HepG2 (cell line): ENCODE data around the gene NYNRIN. TPM values are rescaled to one million over a fixed set of nuclear protein-coding genes. Genes with fewer than 3 reads are reported as not detected.
A peak's percentile ranks its signal among the peaks of the same experiment; 100 is the strongest.

ENCODE experiments used
- ARNT ChIP-seq: fragments of 450-650 bp; IDR thresholded peaks from 2 replicates; pipeline ENCODE4 v1.6.1; 2017
- HOXA5 ChIP-seq: sonication (generic); formaldehyde crosslinking; IDR thresholded peaks from 2 replicates; pipeline ENCODE4 v1.4.0; 2020; ENCODE audit warnings: missing genetic modification reagents
- MZF1 ChIP-seq: sonication (generic); formaldehyde crosslinking; IDR thresholded peaks from 2 replicates; pipeline ENCODE4 v1.8.1; 2023; ENCODE audit warnings: mild to moderate bottlenecking, missing genetic modification reagents, borderline replicate concordance
- NFIC ChIP-seq: IDR thresholded peaks from 2 replicates; pipeline ENCODE4 v1.6.1; 2012; ENCODE audit warnings: mild to moderate bottlenecking, low read length, inconsistent platforms
- PHF20 ChIP-seq: sonication (generic); formaldehyde crosslinking; IDR thresholded peaks from 2 replicates; pipeline ENCODE4 v1.5.0; 2020; ENCODE audit warnings: mild to moderate bottlenecking, missing genetic modification reagents
- RFX1 ChIP-seq: fragments of 450-650 bp; IDR thresholded peaks from 2 replicates; pipeline ENCODE4 v1.6.1; 2017
- SMARCE1 ChIP-seq: fragments of 450-650 bp; IDR thresholded peaks from 2 replicates; pipeline ENCODE4 v1.6.1; 2017; ENCODE audit warnings: borderline replicate concordance
- SMYD3 ChIP-seq: sonication (generic); formaldehyde crosslinking; IDR thresholded peaks from 2 replicates; pipeline ENCODE4 v1.8.1; 2023; ENCODE audit warnings: mild to moderate bottlenecking, missing genetic modification reagents
- ZBTB38 ChIP-seq: sonication (generic); formaldehyde crosslinking; IDR thresholded peaks from 2 replicates; pipeline ENCODE4 v1.5.1; 2020; ENCODE audit warnings: mild to moderate bottlenecking, missing genetic modification reagents
- ZFX ChIP-seq: sonication (generic); formaldehyde crosslinking; IDR thresholded peaks from 2 replicates; pipeline ENCODE4 v1.4.0; 2020; ENCODE audit warnings: mild to moderate bottlenecking, low read depth, missing genetic modification reagents, moderate library complexity
- ZNF317 ChIP-seq: sonication (generic); formaldehyde crosslinking; IDR thresholded peaks from 2 replicates; pipeline ENCODE4 v1.5.0; 2020; ENCODE audit warnings: mild to moderate bottlenecking, missing genetic modification reagents
- ZNF33A ChIP-seq: sonication (generic); formaldehyde crosslinking; IDR thresholded peaks from 2 replicates; pipeline ENCODE4 v1.5.1; 2020; ENCODE audit warnings: missing genetic modification reagents, mild to moderate bottlenecking, moderate library complexity, borderline replicate concordance
- ZNF430 ChIP-seq: sonication (generic); formaldehyde crosslinking; IDR thresholded peaks from 2 replicates; pipeline ENCODE4 v1.9.0; 2021; ENCODE audit warnings: mild to moderate bottlenecking, missing genetic modification reagents
- ZNF598 ChIP-seq: sonication (generic); formaldehyde crosslinking; IDR thresholded peaks from 2 replicates; pipeline ENCODE4 v1.5.1; 2020; ENCODE audit warnings: mild to moderate bottlenecking, missing genetic modification reagents, borderline replicate concordance
- ZNF781 ChIP-seq: sonication (generic); formaldehyde crosslinking; IDR thresholded peaks from 2 replicates; pipeline ENCODE4 v1.5.1; 2020; ENCODE audit warnings: borderline replicate concordance, mild to moderate bottlenecking, missing genetic modification reagents; ENCODE audit errors: not compliant biosample characterization
- ZSCAN22 ChIP-seq: sonication (generic); formaldehyde crosslinking; IDR thresholded peaks from 2 replicates; pipeline ENCODE4 v1.4.0; 2020; ENCODE audit warnings: mild to moderate bottlenecking, missing genetic modification reagents
- ZSCAN25 ChIP-seq: sonication (generic); formaldehyde crosslinking; IDR thresholded peaks from 2 replicates; pipeline ENCODE4 v1.8.0; 2022; ENCODE audit warnings: mild to moderate bottlenecking, missing genetic modification reagents
- polyA plus RNA-seq, 8 experiments: library from polyadenylated mRNA; depleted of rRNA in 3 of 8; stranded (reverse) in 7 of 8; unstranded in 1 of 8; fragments of >200 nt; fragmentation: Illumina TruSeq in 4 of 8; extraction: Trizol in 4 of 8; gene quantifications; 2 replicates each; pipeline versions ENCODE4 v1.2.1 to v1.2.3, GENCODE V29; 2011 to 2016; ENCODE audit warnings: low read depth in 4 of 8, missing spikeins in 1 of 8, mixed read lengths in 1 of 8; ENCODE audit not compliant: insufficient read depth in 1 of 8
- total RNA-seq, 5 experiments: library from RNA; depleted of rRNA; stranded (reverse); fragments of >200 nt; fragmentation: Illumina TruSeq; extraction: Trizol; gene quantifications; 2 replicates each; pipeline ENCODE4 v1.2.3, GENCODE V29; 2016; ENCODE audit warnings: low read depth in 1 of 5
- TF ChIP-seq, protein P1 (sequence below): sonication (generic); formaldehyde crosslinking; IDR thresholded peaks from 2 replicates; pipeline ENCODE4 v1.8.1; 2022; ENCODE audit warnings: low read depth, mild to moderate bottlenecking, missing genetic modification reagents
- TF ChIP-seq, protein P2 (sequence below): sonication (generic); formaldehyde crosslinking; IDR thresholded peaks from 2 replicates; pipeline ENCODE4 v1.5.0; 2020; ENCODE audit warnings: mild to moderate bottlenecking, missing genetic modification reagents, borderline replicate concordance
- TF ChIP-seq, protein P3 (sequence below): sonication (generic); formaldehyde crosslinking; IDR thresholded peaks from 2 replicates; pipeline ENCODE4 v1.4.0; 2020; ENCODE audit warnings: missing genetic modification reagents, mild to moderate bottlenecking, borderline replicate concordance
- TF ChIP-seq, protein P4 (sequence below): IDR thresholded peaks from 2 replicates; pipeline ENCODE4 v1.6.1; 2016; ENCODE audit warnings: control low read depth

NYNRIN gene
- total and polyA plus RNA-seq, 2 of the 13 experiments (the other 11 are each of a cell fraction or from before 2014, with no cell fraction given): 0.63 to 1.1 TPM

DNA sequence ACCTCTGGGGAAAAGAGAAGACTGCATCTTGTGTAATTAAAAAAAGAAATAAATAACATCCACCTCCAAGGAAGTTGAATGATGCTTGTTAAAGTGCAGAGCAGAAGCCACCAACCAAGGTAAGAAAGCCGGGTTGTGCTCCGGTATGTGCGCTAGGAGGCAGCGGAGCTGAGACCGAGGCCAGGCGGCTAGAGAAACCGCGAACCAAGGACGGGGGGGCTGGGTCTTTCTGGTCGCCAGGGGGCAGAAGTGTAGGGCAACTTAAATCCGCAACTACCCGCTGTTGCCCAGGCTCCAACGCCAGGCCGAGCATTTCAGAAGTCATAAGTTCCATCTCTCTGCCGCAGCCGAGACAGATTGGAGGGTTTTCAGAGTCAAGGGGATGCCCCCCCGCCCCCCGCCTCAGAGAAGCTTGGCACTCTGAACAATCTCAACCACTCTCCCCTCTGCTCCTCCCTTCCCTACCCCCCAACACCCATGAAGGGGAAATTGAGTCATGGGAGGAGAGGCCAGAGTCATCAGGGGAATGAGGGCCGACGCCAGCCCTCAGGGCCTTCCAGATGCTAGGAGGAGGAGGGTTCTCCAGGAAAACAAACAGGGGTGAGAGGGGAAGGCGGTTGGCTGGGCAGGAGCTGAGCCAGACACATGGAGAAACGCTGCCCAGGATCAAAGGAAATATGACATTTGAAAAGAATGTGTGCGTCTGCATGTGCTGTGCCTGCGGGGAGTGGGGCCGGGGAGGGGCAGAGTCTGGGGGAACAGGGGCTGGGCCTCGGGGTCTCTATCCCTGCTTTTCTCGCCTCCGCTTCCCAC, 33.0 kb upstream of the NYNRIN start (continued):
- no peak for TF ChIP-seq NFIC
- TF ChIP-seq ZNF781: peak; percentile 24
- TF ChIP-seq ARNT: no peak
- TF ChIP-seq, protein P1, sequence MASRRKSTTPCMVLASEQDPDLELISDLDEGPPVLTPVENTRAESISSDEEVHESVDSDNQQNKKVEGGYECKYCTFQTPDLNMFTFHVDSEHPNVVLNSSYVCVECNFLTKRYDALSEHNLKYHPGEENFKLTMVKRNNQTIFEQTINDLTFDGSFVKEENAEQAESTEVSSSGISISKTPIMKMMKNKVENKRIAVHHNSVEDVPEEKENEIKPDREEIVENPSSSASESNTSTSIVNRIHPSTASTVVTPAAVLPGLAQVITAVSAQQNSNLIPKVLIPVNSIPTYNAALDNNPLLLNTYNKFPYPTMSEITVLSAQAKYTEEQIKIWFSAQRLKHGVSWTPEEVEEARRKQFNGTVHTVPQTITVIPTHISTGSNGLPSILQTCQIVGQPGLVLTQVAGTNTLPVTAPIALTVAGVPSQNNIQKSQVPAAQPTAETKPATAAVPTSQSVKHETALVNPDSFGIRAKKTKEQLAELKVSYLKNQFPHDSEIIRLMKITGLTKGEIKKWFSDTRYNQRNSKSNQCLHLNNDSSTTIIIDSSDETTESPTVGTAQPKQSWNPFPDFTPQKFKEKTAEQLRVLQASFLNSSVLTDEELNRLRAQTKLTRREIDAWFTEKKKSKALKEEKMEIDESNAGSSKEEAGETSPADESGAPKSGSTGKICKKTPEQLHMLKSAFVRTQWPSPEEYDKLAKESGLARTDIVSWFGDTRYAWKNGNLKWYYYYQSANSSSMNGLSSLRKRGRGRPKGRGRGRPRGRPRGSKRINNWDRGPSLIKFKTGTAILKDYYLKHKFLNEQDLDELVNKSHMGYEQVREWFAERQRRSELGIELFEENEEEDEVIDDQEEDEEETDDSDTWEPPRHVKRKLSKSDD (CRISPR knock-in tag): no peak; the same call in 1 of the 2 replicates
- TF ChIP-seq ZNF598 (CRISPR knock-in tag): peak; percentile 99
- TF ChIP-seq, protein P2, sequence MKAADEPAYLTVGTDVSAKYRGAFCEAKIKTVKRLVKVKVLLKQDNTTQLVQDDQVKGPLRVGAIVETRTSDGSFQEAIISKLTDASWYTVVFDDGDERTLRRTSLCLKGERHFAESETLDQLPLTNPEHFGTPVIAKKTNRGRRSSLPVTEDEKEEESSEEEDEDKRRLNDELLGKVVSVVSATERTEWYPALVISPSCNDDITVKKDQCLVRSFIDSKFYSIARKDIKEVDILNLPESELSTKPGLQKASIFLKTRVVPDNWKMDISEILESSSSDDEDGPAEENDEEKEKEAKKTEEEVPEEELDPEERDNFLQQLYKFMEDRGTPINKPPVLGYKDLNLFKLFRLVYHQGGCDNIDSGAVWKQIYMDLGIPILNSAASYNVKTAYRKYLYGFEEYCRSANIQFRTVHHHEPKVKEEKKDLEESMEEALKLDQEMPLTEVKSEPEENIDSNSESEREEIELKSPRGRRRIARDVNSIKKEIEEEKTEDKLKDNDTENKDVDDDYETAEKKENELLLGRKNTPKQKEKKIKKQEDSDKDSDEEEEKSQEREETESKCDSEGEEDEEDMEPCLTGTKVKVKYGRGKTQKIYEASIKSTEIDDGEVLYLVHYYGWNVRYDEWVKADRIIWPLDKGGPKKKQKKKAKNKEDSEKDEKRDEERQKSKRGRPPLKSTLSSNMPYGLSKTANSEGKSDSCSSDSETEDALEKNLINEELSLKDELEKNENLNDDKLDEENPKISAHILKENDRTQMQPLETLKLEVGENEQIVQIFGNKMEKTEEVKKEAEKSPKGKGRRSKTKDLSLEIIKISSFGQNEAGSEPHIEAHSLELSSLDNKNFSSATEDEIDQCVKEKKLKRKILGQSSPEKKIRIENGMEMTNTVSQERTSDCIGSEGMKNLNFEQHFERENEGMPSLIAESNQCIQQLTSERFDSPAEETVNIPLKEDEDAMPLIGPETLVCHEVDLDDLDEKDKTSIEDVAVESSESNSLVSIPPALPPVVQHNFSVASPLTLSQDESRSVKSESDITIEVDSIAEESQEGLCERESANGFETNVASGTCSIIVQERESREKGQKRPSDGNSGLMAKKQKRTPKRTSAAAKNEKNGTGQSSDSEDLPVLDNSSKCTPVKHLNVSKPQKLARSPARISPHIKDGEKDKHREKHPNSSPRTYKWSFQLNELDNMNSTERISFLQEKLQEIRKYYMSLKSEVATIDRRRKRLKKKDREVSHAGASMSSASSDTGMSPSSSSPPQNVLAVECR: peak; percentile 76; the same call in 1 of the 2 replicates
- TF ChIP-seq SMARCE1: no peak
- peak; percentile 86 for TF ChIP-seq ZSCAN25 (CRISPR knock-in tag)
- peak; percentile 89; the same call in 1 of the 2 replicates for TF ChIP-seq ZBTB38
- TF ChIP-seq, protein P3, sequence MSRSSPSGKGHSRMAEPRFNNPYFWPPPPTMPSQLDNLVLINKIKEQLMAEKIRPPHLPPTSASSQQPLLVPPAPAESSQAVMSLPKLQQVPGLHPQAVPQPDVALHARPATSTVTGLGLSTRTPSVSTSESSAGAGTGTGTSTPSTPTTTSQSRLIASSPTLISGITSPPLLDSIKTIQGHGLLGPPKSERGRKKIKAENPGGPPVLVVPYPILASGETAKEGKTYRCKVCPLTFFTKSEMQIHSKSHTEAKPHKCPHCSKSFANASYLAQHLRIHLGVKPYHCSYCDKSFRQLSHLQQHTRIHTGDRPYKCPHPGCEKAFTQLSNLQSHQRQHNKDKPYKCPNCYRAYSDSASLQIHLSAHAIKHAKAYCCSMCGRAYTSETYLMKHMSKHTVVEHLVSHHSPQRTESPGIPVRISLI (CRISPR knock-in tag): 0 out of 2 replicates have a peak, but pooled peaks have one; percentile 66
- no peak for TF ChIP-seq ZSCAN22 (CRISPR knock-in tag)
- peak; percentile 21; the same call in 1 of the 2 replicates for TF ChIP-seq PHF20
- TF ChIP-seq ZNF317 (CRISPR knock-in tag): no peak
- 0 out of 2 replicates have a peak, but pooled peaks have one; percentile 29 for TF ChIP-seq ZNF430 (CRISPR knock-in tag)
- peak; percentile 89 for TF ChIP-seq ZFX
- TF ChIP-seq RFX1: no peak
- no peak for TF ChIP-seq MZF1 (CRISPR knock-in tag)
- TF ChIP-seq, protein P4, sequence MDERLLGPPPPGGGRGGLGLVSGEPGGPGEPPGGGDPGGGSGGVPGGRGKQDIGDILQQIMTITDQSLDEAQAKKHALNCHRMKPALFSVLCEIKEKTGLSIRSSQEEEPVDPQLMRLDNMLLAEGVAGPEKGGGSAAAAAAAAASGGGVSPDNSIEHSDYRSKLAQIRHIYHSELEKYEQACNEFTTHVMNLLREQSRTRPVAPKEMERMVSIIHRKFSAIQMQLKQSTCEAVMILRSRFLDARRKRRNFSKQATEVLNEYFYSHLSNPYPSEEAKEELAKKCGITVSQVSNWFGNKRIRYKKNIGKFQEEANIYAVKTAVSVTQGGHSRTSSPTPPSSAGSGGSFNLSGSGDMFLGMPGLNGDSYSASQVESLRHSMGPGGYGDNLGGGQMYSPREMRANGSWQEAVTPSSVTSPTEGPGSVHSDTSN (CRISPR knock-in tag): 0 out of 2 replicates have a peak, but pooled peaks have one; percentile 29
- TF ChIP-seq HOXA5 (CRISPR knock-in tag): peak; percentile 95
- no peak for TF ChIP-seq ZNF33A (CRISPR knock-in tag)
- no peak for TF ChIP-seq SMYD3 (CRISPR knock-in tag)
